Aorta (tissue), 5 donors: ENCODE data around the gene CCIN. TPM values are rescaled to one million over a fixed set of nuclear protein-coding genes. Genes with fewer than 3 reads are reported as not detected.

Source experiments
- ATAC-seq: fragments of 200-7000 bp; cut with Tn5 transposase; one replicate; pipeline ENCODE4 v1.9.1; 2022; ENCODE audit warnings: moderate library complexity; ENCODE audit not compliant: low FRiP score
- DNase-seq, 2 donors: peaks; one replicate each; pipeline ENCODE4 v3.0.0-alpha.2; 2020
- H3K27ac ChIP-seq, 2 donors: one replicate each; pipeline ENCODE4 v1.5.1; 2013; ENCODE audit warnings: low read length in 2 of 2, mild to moderate bottlenecking in 2 of 2, moderate library complexity in 2 of 2, control low read depth in 1 of 2, inconsistent platforms in 1 of 2, low read depth in 1 of 2
- H3K27me3 ChIP-seq, 2 donors: one replicate each; pipeline ENCODE4 v1.6.1; 2013; ENCODE audit warnings: control low read depth in 1 of 2, low read length in 1 of 2, mild to moderate bottlenecking in 1 of 2, moderate library complexity in 1 of 2; ENCODE audit not compliant: insufficient read depth in 2 of 2, control insufficient read depth in 1 of 2
- H3K36me3 ChIP-seq, 2 donors: one replicate each; pipeline ENCODE4 v1.6.1; 2013; ENCODE audit warnings: control low read depth in 1 of 2, low read length in 1 of 2, mild to moderate bottlenecking in 1 of 2; ENCODE audit not compliant: insufficient read depth in 2 of 2, control insufficient read depth in 1 of 2
- H3K4me1 ChIP-seq, 2 donors: one replicate each; pipeline ENCODE4 v1.6.1; 2013; ENCODE audit warnings: low read length in 2 of 2, control low read depth in 1 of 2, mild to moderate bottlenecking in 1 of 2, moderate library complexity in 1 of 2; ENCODE audit not compliant: insufficient read depth in 2 of 2, control insufficient read depth in 1 of 2
- H3K4me3 ChIP-seq, 2 donors: one replicate each; pipeline ENCODE4 v1.5.1; 2013; ENCODE audit warnings: low read length in 2 of 2, control low read depth in 1 of 2, mild to moderate bottlenecking in 1 of 2
- H3K9me3 ChIP-seq: one replicate; pipeline ENCODE4 v1.6.1; 2013; ENCODE audit warnings: mild to moderate bottlenecking, low read length; ENCODE audit not compliant: control insufficient read depth
- WGBS, 2 donors: extraction: QIAGEN DNeasy Blood & Tissue Kit; methylation state at CpG; one replicate each; pipeline ENCODE4 v1.1.7; 2013; 5-methylcytosine and 5-hydroxymethylcytosine counted together
- intact Hi-C, 2 donors: fragments of 100-400 bp; cut with DNase I; formaldehyde crosslinking; loops; one replicate each; pipeline versions ENCODE4 v1.14.2 to v1.15.0; 2022
- polyA plus RNA-seq, 2 donors: library from polyadenylated mRNA; stranded (reverse); fragments of 200-250 nt; gene quantifications; one replicate each; pipeline ENCODE4 v1.2.3, GENCODE V29; 2013
- total RNA-seq, 2 donors: library from RNA; stranded (reverse); fragmentation: NEBNext Ultra II Directional; extraction: Animal tissue kit (Norgen Biotek cat#: 25700); gene quantifications; one replicate each; pipeline ENCODE4 v1.2.1, GENCODE V29; 2021
- donor health status: healthy with polysubstance abuse.
- donor health status: Bipolar disorder and iron deficiency.
- donor health status: DM: no; HTN: no; CAD: no.
- donor health status: DM: no; HTN: no; CAD: no.
- donor health status: DM: yes; HTN: yes; CAD: no.

Gene CCIN
- total and polyA plus RNA-seq, 4 donors: 0.18 to 0.99 (median 0.65) TPM

DNA sequence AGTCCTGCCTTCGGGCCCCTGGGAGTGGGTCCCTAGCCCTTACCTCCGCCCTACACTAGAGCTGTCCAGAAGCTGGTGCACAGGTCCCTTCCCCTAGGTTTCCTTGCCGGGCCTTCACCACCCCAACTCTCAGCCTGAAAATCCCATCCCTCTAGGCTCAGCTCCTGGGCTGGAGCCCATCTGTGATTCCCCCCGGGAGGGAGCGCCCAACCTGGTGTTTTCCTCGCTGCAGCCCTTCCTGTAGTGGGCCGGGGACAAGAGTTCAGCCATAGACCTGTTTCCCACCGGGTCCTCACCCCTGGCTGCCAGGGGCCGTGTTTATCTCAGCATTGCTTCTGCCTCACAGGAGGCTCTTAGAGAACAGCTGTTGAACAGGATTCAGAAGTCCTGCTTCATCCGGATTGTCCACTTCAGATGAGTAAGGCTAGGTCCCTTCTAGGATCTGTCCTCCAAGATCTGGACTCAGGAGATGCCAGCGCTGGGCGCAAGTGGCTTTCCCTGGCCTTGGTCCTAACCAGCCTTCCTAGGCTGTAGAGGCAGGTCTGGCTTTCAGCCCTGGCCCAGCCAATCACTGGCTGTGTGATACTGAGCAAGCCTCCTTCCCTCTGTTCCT is 31.7 kb upstream of the CCIN start:
- Histone ChIP-seq H3K27ac (no peak overlapping the region), H3K4me3 (peak overlapping the region; percentile 67 to 84), H3K4me1 (no peaks in the 10 kb centered on the region), H3K36me3 (no peaks in the 10 kb centered on the region), H3K9me3 (no peaks in the 10 kb centered on the region), H3K27me3 (no peaks in the 10 kb centered on the region)
- ATAC-seq (peak; percentile 13), DNase-seq (peak in 1 of 2 donors; percentile 86)
- intact Hi-C loops: loop anchor here in 1 of 2 donors (2.0 kb wide), 1 partner anchor 29 kb away; no protein-coding TSS in a partner anchor
- 3 to 4% methylated on average over 12 of the region's 12 CpGs for WGBS, 2 donors

DNA sequence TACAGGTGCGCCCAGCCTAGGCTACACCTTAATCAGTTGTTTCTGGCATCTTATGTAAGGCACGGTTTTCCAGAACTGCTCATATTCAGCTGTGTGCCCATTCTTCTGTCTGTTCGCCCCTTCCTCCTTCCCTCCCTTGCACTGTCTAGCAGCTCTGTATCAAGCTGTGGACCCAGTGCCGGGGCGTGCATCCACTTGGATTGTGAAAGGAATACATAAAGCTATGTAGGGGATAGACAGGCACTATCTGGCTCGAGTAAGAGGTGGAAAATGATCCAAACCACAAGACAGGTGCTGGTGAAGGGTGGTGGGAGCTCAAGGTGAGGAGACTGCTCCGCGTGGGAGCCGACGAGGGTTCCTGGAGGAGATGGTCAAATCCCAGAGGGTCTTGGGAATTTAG is 30.7 kb upstream of the CCIN start:
- H3K27ac ChIP-seq: no peak overlapping the region
- DNase-seq: no peak
- no peaks in the 10 kb centered on the region for H3K9me3 ChIP-seq
- 93 to 94% methylated on average over 10 of the region's 10 CpGs for WGBS, 2 donors
- H3K36me3 ChIP-seq: no peaks in the 10 kb centered on the region
- no peaks in the 10 kb centered on the region for H3K27me3 ChIP-seq
- intact Hi-C loops: no loop called here
- H3K4me3 ChIP-seq: no peak overlapping the region
- no peaks in the 10 kb centered on the region for H3K4me1 ChIP-seq
- no peak for ATAC-seq

DNA sequence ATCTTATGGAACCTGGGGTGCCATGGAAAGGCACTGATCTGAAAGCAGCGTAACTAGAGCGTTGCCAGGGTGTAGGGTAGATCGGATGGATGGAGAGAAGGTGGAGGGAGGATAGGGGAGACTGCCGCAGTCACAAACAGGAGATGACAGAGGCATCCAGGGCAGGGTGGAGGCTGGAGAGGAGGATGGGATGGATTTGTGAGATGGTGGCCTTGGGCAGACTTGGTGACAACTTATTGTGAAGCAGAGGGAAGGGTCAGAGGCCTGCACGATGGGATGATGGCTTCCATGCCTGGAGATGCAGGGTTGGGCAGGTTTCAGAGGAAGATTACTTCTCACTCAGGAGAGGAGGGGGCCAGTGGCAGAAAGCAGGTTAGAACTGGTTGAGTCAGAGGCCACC is 30.3 kb upstream of the CCIN start:
- 92% methylated on average over 5 of the region's 5 CpGs for WGBS, 2 donors
- Histone ChIP-seq H3K4me3 (no peak overlapping the region), H3K9me3 (no peaks in the 10 kb centered on the region), H3K4me1 (no peaks in the 10 kb centered on the region), H3K27ac (no peak overlapping the region), H3K36me3 (no peaks in the 10 kb centered on the region), H3K27me3 (no peaks in the 10 kb centered on the region)
- no peak for DNase-seq
- intact Hi-C loops: no loop called here
- ATAC-seq: no peak

DNA sequence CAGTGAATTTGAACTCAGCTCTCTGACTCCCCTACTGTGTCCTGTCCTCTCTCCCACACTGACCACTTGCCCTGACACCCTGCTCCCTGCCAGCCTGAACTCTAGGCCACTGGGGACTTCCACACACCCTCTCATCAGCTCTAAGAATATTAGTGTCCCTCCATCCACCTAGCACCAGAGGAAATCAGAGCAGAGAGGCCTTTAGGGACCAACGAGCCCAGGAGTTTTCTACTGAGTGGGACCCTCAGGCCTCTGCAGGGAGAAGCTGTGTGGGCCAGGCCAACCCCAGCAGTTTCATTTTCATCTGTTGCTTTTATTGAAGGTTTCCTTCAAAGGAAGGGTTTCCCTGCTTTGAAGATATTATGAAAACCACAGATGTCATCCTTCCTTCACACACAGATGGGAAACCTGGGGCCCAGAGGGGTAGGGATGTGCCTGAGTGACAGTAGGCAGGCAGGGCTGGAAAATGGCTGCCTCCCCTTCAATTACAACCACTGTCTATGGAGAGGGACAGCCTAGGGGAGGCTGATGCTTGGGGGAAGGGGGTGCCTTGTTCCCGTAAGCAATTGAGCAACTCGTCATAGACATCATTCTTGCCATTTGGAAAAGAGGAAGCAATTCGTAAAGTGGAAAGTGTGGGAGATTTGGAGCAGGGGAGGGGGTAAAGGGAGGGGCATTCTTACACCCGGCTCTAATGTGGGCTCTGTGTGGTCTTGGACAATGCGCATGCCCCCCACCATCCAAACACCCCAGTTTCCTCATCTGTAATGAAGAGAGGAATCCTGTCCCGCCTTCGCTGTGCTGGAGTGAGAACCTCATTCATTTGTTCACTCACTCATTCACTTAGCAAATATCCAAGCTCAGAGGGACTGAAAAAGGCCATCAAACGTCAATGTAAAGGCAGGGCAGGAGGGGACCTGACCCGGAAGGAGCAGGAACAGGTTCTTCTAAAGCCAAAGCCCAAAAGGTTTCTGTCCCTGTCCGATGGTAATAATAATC is 28.8 kb upstream of the CCIN start:
- Histone ChIP-seq H3K9me3 (no peaks in the 10 kb centered on the region), H3K36me3 (no peaks in the 10 kb centered on the region), H3K4me1 (no peaks in the 10 kb centered on the region), H3K27me3 (no peaks in the 10 kb centered on the region), H3K27ac (no peak overlapping the region), H3K4me3 (no peak overlapping the region)
- intact Hi-C loops: no loop called here
- ATAC-seq: no peak
- WGBS, 2 donors: 79 to 85% methylated on average over 11 of the region's 11 CpGs
- no peak for DNase-seq

DNA sequence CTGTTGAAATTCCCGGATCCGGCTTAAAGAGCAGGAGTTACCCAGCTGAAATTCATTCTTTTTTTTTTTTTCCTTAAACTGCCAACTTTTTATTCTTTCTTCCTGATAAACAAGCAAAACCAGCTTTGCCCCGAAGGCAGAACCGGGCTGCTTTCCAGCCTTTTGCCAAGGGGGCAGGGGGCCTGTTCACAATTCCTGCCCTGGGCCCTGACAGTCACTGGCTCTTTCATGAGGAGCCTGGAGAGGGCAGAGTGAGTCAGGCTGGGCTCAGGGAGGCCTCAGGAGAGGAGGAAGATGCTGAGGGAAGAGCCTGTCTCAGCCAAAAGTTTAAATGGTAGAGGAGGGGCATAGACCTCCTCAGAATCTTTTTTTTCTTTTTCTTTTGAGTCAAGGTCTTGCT is 27.9 kb upstream of the CCIN start:
- Histone ChIP-seq H3K9me3 (no peaks in the 10 kb centered on the region), H3K4me3 (no peak overlapping the region), H3K4me1 (no peaks in the 10 kb centered on the region), H3K27ac (no peak overlapping the region), H3K27me3 (no peaks in the 10 kb centered on the region), H3K36me3 (no peaks in the 10 kb centered on the region)
- DNase-seq (no peak), ATAC-seq (no peak)
- intact Hi-C loops: no loop called here
- 9 to 19% methylated on average over 4 of the region's 4 CpGs for WGBS, 2 donors

DNA sequence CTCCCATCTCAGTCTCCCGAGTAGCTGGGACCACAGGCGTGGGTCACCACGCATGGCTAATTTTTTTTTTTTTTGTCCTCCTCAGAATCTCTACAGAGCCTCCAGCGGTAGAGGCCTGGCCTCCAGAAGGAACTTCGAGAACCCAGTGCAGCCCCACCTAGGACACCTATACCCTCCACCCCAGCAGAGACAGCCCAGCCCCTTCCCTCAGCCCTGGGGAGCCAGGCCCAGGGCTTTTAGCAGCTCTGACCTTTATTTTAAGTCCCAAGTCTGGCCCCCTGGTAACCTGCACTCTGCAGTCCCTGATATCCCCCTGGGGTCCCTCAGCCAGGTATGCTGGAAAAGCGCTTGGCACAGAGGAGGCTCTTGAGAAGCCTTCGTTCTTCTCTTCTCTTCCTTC is 27.4 kb upstream of the CCIN start:
- Histone ChIP-seq H3K36me3 (no peaks in the 10 kb centered on the region), H3K27me3 (no peaks in the 10 kb centered on the region), H3K4me3 (no peak overlapping the region), H3K4me1 (no peaks in the 10 kb centered on the region), H3K9me3 (no peaks in the 10 kb centered on the region), H3K27ac (no peak overlapping the region)
- no peak for DNase-seq
- no peak for ATAC-seq
- 94 to 96% methylated on average over 7 of the region's 7 CpGs for WGBS, 2 donors
- intact Hi-C loops: no loop called here

DNA sequence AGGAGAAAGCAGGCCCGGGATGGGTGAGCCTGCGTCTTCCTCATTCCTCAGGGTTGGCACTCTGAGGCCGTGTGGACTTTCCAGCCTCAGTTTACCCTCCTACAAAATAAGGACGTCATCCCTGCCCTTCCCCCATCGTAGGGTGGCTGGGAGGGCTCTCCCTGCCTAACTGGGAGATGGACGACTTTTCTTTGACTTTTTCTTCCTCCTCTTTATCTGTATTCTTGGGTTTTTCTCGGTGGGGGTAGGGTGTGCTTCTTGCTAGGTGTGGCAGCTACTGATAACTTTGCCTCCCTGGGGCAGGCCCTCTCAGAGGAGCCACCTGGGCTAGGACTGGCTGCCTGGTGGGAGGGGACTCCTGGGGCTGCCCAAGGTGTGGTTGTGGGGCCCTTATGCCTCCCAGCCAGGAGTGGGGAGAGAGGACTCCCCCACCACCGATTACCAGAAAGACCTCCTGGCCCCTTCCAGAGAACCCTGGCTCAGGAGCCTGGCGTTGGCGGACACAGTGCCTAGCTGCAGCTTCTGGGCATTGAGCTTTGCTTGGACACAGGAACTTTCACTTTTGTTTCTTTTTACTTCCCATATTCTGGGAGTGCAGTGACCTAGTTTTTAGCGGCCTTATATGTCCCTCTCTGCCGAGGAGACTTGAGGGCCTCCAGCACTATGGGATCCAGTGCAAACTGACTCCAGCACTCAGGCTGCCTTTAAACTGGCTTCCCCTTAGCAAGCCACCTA is 26.5 kb upstream of the CCIN start:
- no peak overlapping the region for H3K4me3 ChIP-seq

DNA sequence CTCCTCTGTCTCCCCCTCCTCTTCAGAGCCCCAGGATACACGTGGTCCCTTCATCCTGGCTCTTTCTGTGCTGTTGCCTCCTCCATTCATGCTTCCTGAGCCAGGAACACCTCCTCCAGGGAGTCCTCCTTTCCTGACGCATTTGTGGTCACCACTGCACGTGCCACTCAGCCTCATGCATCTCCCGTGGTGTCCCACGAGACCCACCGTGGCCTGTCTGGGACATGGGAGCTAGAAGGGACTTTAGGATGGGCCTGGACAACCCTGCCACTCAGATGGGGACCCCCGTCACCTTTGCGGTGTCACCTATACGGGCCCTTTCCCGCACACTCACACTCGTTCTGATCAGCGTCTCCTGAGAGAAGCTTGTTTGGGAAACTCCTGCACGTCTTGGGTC is 25.9 kb upstream of the CCIN start:
- no peaks in the 10 kb centered on the region for H3K27me3 ChIP-seq
- H3K27ac ChIP-seq: peak overlapping the region in 1 of 2 donors; percentile 81
- intact Hi-C loops: no loop called here
- peak in 1 of 2 donors; percentile 56 for DNase-seq
- ATAC-seq: no peak
- H3K36me3 ChIP-seq: no peaks in the 10 kb centered on the region
- no peaks in the 10 kb centered on the region for H3K4me1 ChIP-seq
- no peaks in the 10 kb centered on the region for H3K9me3 ChIP-seq
- no peak overlapping the region for H3K4me3 ChIP-seq
- 62 to 67% methylated on average over 13 of the region's 13 CpGs for WGBS, 2 donors

More for the DNA sequence above, 26.5 kb upstream of the CCIN start:
- 32% methylated on average over 12 of the region's 12 CpGs for WGBS, 2 donors
- DNase-seq: no peak
- Histone ChIP-seq H3K9me3 (no peaks in the 10 kb centered on the region), H3K36me3 (no peaks in the 10 kb centered on the region), H3K27ac (peak overlapping the region; percentile 7 to 81), H3K27me3 (no peaks in the 10 kb centered on the region), H3K4me1 (no peaks in the 10 kb centered on the region)
- ATAC-seq: peak; percentile 57
- intact Hi-C loops: no loop called here
